K562 (cell line): Measurements from ENCODE around the gene SP2. TPM values are rescaled to one million over a fixed set of nuclear protein-coding genes. Genes with fewer than 3 reads are reported as not detected.
A peak's percentile ranks its signal among the peaks of the same experiment; 100 is the strongest.

ENCODE experiments used
- ARNT ChIP-seq, 2 experiments: fragments of 450-650 bp; IDR thresholded peaks; 2 replicates each; pipeline ENCODE4 v1.6.1; 2016; ENCODE audit warnings: mild to moderate bottlenecking in 1 of 2
- BRF2 ChIP-seq: IDR thresholded peaks from 3 replicates; pipeline ENCODE4 v1.6.1; 2011; ENCODE audit warnings: borderline replicate concordance, mild to moderate bottlenecking; ENCODE audit not compliant: insufficient read length, insufficient read depth
- CBX3 ChIP-seq, 2 experiments: IDR thresholded peaks; 1 replicate in 1 of 2; 2 replicates in 1 of 2; pipeline ENCODE4 v1.6.1; 2012; ENCODE audit warnings: inconsistent platforms in 2 of 2, low read length in 2 of 2, borderline replicate concordance in 1 of 2, control low read depth in 1 of 2
- CC2D1A ChIP-seq: fragments of 450-650 bp; IDR thresholded peaks from 2 replicates; pipeline ENCODE4 v1.6.1; 2017; ENCODE audit warnings: mild to moderate bottlenecking
- EGR1 ChIP-seq: fragments of 450-650 bp; conservative IDR thresholded peaks from 2 replicates; pipeline ENCODE4 v1.6.1; 2017; ENCODE audit warnings: mild to moderate bottlenecking
- ESRRB ChIP-seq: fragments of 250-450 bp; sonication (Bioruptor Pico); IDR thresholded peaks from 2 replicates; pipeline ENCODE4 v1.5.0; 2020; ENCODE audit warnings: mild to moderate bottlenecking, moderate library complexity, borderline replicate concordance
- FOXP4 ChIP-seq: sonication (generic); formaldehyde crosslinking; IDR thresholded peaks from 2 replicates; pipeline ENCODE4 v1.8.0; 2022; ENCODE audit warnings: mild to moderate bottlenecking, missing genetic modification reagents, borderline replicate concordance
- HCFC1 ChIP-seq: IDR thresholded peaks from 2 replicates; pipeline ENCODE4 v1.6.1; 2012; ENCODE audit warnings: low read depth, low read length, improper control_type of control experiment
- IFI16 ChIP-seq: fragments of 250-450 bp; sonication (Bioruptor Pico); IDR thresholded peaks from 2 replicates; pipeline ENCODE4 v2.1.2; 2022; ENCODE audit warnings: mild to moderate bottlenecking, inconsistent platforms
- KLF16 ChIP-seq: IDR thresholded peaks from 2 replicates; pipeline ENCODE4 v1.6.1; 2016; ENCODE audit warnings: antibody characterized with exemption
- NEUROD1 ChIP-seq: fragments of 150-350 bp; IDR thresholded peaks from 2 replicates; pipeline ENCODE4 v1.6.1; 2014; ENCODE audit warnings: borderline replicate concordance, low read length, low read depth; ENCODE audit not compliant: partially characterized antibody
- NFATC3 ChIP-seq: fragments of 450-650 bp; IDR thresholded peaks from 2 replicates; pipeline ENCODE4 v1.6.1; 2017; ENCODE audit warnings: mild to moderate bottlenecking
- NFRKB ChIP-seq: fragments of 450-650 bp; IDR thresholded peaks from 2 replicates; pipeline ENCODE4 v1.6.1; 2016; ENCODE audit warnings: low read depth
- PCBP1 ChIP-seq: fragments of 200-400 bp; formaldehyde crosslinking; IDR thresholded peaks from 2 replicates; pipeline ENCODE4 v1.6.1; 2018; ENCODE audit warnings: mild to moderate bottlenecking, low read depth, low read length; ENCODE audit not compliant: poor library complexity, severe bottlenecking
- PRDM10 ChIP-seq: fragments of 450-650 bp; IDR thresholded peaks from 2 replicates; pipeline ENCODE4 v1.6.1; 2018; ENCODE audit not compliant: partially characterized antibody
- RFX7 ChIP-seq: fragments of 250-450 bp; sonication (Bioruptor Pico); IDR thresholded peaks from 2 replicates; pipeline ENCODE4 v1.5.1; 2021; ENCODE audit warnings: mild to moderate bottlenecking
- STAG1 ChIP-seq: sonication (generic); formaldehyde crosslinking; IDR thresholded peaks from 2 replicates; pipeline ENCODE4 v1.5.0; 2020; ENCODE audit warnings: missing genetic modification reagents, borderline replicate concordance
- TEAD1 ChIP-seq, 2 experiments: fragments of 450-650 bp in 1 of 2; sonication (generic) in 1 of 2; formaldehyde crosslinking; IDR thresholded peaks; 2 replicates each; pipeline versions ENCODE4 v1.4.0 to v1.8.0; 2020 to 2022; ENCODE audit warnings: mild to moderate bottlenecking in 2 of 2, missing genetic modification reagents in 1 of 2
- TSC22D4 ChIP-seq: fragments of 450-650 bp; IDR thresholded peaks from 2 replicates; pipeline ENCODE4 v1.6.1; 2016; ENCODE audit warnings: missing genetic modification characterization, missing biosample characterization, control low read depth
- ZFX ChIP-seq: sonication (generic); formaldehyde crosslinking; IDR thresholded peaks from 2 replicates; pipeline ENCODE4 v1.8.0; 2022; ENCODE audit warnings: mild to moderate bottlenecking, missing genetic modification reagents, moderate library complexity
- ZKSCAN8 ChIP-seq: fragments of 200-800 bp; sonication (Bioruptor generic); IDR thresholded peaks from 2 replicates; pipeline ENCODE4 v1.6.1; 2016; ENCODE audit warnings: missing genetic modification characterization, missing compliant biosample characterization
- ZNF140 ChIP-seq: fragments of 250-450 bp; sonication (Bioruptor Pico); IDR thresholded peaks from 2 replicates; pipeline ENCODE4 v1.8.0; 2021; ENCODE audit warnings: moderate library complexity, mild to moderate bottlenecking, inconsistent platforms
- ZNF324 ChIP-seq: fragments of 250-450 bp; sonication (Bioruptor Pico); IDR thresholded peaks from 2 replicates; pipeline ENCODE4 v1.4.0; 2020; ENCODE audit warnings: mild to moderate bottlenecking
- ZNF431 ChIP-seq: sonication (generic); formaldehyde crosslinking; IDR thresholded peaks from 2 replicates; pipeline ENCODE4 v1.8.0; 2022; ENCODE audit warnings: mild to moderate bottlenecking, missing genetic modification reagents
- polyA plus RNA-seq, 8 experiments: library from polyadenylated mRNA; depleted of rRNA in 4 of 8; stranded (reverse) in 5 of 8; unstranded in 3 of 8; fragments of >200 nt; fragmentation: Nextera tagmentation in 2 of 8; fragmentation: Illumina TruSeq in 1 of 8; extraction: Ambion mirVana in 2 of 8; extraction: Trizol in 1 of 8; gene quantifications; 2 replicates each; pipeline versions ENCODE4 v1.2.1 to v1.2.3, GENCODE V29; 2011 to 2014; ENCODE audit warnings: inconsistent platforms in 1 of 8, missing spikeins in 1 of 8
- total RNA-seq, 7 experiments: library from RNA; depleted of rRNA in 6 of 7; stranded (reverse); fragments of >200 nt in 6 of 7; fragmentation: Illumina TruSeq in 2 of 7; extraction: Trizol in 2 of 7; gene quantifications; 2 replicates each; pipeline versions ENCODE4 v1.2.1 to v1.2.3, GENCODE V29; 2011 to 2021; ENCODE audit warnings: low replicate concordance in 1 of 7

Gene SP2
- total and polyA plus RNA-seq, 9 of the 15 experiments (the other 6 are each of a cell fraction or from before 2014, with no cell fraction given), result 0.77 to 22.3 (median 2.3) TPM

- TF ChIP-seq ESRRB (no peak), FOXP4 (no peak), STAG1 (peak; percentile 25; the same call in 1 of the 2 replicates), CBX3 (IDR thresholded peaks at IDR 0.05; ENCODE audit: borderline replicate concordance in 1 of 2, low read length in 2 of 2) (no peak), ZKSCAN8 (CRISPR knock-in tag) (no peak), IFI16 (CRISPR knock-in tag) (no peak), RFX7 (CRISPR knock-in tag) (no peak), TSC22D4 (tag) (no peak), CC2D1A (0 out of 2 replicates have a peak, but pooled peaks have one; percentile 57), NFRKB (no peak), EGR1 (no peak), ARNT (IDR thresholded peaks at IDR 0.05) (no peak), BRF2 (no peak), ZFX (CRISPR knock-in tag) (peak; percentile 21; the same call in 1 of the 2 replicates), ZNF140 (no peak), NFATC3 (no peak), NEUROD1 (peak; percentile 42), PRDM10 (no peak), ZNF324 (CRISPR knock-in tag) (no peak), TEAD1 (CRISPR knock-in tag; IDR thresholded peaks at IDR 0.05) (no peak), ZNF431 (CRISPR knock-in tag) (no peak), HCFC1 (no peak), KLF16 (0 out of 2 replicates have a peak, but pooled peaks have one; percentile 24), PCBP1 (no peak)
Measured at GRCh38 chr17:47949197-47949759, 53.2 kb downstream of the SP2 start (continued).
